ENCODE measurements around the gene LRMDA.

The LRMDA gene

DNA sequence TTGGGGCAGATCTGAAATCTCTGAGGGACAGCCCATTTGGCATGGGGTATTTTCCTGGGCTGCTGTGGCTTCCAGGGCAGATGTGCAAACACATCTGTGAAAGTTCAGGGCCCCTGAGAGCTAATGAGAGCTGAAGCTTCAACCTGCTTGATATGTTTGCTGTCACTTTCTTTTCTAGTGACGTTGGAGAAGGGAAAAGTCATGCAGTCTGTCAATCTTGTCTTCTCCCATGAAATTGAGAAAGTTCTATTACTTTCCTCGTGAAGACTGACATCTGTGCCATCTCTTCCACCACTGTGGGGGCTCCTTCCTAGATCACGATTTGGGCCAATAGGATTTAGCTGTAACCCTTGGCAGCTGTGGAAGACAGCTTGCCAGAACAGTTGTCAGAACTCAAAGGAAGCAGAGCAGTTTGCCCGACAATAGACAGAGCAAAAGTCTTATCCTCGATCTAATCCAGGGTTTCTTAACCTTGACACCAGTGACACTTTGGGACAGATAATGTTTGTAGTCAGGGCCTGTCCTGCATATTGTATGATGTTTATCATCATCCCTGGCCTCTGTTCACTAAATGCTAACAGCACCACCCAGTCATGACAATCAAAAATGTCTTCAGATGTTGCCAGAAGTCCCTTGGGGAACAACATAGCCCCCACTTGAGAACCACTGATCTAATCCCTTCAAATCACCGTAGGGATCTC, 586.5 kb downstream of the LRMDA start:
- no peak for DNase-seq

DNA sequence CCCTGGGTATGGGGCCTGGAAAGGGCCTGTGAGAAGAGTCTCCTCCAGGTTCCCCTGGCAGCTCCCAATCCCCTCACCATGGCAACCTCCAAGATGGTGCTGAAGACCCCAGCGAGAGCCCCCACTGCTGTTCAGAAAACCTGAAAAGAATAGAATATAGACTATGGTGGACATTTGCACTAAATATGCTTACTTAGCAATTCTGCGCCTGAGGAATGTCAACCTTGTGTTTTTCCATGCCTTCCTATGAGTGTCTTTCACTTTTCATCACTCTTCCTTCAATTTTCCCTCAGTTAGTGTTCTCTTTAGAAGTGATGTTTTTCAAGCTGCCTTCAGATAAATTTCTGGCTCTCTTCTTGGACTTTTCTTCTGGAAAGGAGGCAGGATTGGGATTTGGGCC, 589.2 kb downstream of the LRMDA start:
- DNase-seq: no peak

DNA sequence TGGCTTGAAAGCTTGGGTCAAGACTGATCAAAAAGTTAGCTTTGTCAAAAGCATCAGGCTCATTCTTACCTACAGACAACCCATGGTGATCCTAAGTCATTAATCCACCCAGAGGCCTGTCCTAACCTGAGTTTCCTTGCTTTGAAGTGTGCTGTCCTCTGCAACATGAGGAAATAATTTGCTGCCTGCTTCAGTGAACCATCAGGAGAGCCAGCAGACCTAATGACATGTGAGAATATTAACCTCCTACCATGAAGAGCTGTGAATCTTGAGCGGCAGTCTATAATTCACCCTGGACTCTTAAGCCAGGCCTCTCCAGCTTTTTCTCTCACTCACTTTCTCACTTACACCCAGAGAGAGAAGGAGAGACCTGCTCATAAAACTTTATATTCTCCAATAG, 590.0 kb downstream of the LRMDA start:
- DNase-seq: no peak

DNA sequence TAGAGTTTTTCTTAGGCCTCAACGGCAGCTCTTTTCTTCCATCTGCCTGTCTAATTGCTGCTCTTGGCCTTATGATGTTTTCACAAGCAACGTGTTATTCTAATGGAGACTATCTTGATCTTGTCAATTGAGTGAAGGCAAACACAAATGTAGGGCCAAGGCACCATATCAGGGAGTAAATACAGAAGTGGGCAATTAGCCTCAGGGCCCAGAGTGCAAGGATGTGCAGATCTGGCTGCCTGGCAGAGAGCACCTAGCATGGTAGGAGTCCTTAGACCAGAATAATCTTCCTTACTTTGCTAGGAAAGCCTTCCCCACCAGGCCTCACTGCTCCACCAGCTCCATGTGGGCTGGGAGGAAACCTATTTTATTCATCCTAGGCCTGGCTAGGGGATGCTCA, 590.9 kb downstream of the LRMDA start:
- no peak for DNase-seq

DNA sequence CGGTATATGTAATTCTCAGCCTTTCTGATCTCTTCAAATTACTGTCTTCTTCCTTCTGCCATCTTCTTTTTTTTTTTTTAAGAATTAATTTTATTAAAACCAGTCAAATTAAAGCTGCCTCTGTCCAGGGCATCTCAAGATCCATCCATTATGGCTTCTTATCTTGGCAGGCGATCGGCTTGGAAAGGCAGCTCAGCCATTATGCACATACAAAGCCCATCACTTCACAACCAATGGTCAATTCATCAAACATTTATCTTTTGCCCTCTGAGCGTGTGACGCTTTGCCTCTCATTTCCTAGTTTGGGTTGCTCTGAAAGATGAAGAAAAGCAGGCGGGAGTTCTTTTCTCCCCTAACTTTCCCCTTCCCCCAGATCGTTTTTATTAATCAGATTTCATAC, 591.6 kb downstream of the LRMDA start:
- no peak for DNase-seq

DNA sequence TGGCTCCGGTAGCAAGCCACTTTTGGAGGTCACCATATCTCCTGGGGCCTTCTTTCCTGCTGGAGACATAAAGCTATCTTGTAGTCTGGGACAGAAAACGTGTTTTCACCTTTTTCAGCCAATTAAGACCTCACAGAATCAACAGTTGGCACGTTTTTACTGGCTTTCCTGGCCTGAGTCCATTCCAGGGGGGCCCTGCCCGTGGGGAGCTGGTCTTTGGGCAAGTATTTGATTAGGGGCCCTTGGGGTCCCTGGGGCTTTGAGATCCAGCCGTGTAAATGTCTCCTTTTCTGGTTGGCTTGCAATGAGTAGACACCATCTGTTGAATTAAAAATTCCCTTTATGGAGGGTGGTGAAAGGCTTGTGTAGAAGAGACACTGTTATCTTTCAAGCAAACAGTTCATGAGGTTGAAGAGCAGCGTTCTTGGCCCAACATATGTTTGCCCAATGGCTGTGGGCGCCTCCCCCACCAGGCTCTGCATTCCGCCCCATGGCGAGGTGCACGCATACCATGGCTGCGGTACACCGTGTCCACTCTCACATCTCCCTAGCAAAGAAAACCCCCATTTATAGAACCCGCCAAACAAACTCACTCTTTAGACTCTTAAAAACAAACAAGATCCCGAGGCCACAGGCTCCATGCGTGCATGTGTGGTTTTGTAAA, 593.2 kb downstream of the LRMDA start:
- no peak for DNase-seq

DNA sequence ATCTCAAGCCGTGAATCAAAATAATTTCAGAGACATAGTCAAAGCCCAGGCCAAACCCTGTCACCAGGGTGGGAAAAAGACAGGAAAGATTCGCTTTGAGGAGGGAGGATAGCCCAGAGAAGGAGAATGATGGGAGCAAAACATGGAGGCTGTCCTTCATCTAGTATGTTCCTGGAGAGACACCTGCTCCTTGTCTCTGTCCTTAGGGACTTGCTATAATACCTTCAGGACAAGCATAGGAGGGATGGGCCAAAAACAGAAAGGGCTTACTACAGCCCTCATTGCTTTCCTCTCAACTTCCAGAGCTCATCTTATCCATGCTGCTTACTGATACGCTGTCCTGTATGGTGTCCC, 593.7 kb downstream of the LRMDA start:
- no peak for DNase-seq

DNA sequence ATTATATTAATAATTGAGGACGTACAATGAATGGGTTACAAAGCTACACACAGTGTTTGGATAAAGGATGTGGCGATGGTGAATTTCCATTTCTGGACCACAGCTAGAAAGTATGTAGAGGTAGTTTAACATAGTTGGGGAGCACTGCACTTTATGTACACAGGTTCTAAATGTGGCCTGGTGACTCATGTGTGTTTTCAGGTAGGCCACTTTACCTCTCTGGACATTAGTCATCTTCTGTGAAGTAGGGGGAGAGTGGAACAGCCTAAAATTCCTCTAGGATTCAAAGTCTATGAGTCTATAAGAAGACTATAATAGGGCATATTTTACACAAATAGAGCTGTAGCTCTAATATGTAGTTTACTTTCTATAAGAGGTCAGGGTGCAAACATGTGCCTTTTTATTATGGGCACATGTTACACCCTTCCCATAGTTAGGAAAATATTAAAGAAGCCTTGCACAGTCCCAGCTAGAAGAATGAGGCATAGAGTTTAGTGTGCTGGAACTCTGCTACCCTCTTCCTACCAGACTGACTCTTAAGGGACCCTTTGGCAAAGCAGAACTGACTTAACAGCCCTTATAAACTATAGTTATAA, 594.9 kb downstream of the LRMDA start:
- DNase-seq: no peak

DNA sequence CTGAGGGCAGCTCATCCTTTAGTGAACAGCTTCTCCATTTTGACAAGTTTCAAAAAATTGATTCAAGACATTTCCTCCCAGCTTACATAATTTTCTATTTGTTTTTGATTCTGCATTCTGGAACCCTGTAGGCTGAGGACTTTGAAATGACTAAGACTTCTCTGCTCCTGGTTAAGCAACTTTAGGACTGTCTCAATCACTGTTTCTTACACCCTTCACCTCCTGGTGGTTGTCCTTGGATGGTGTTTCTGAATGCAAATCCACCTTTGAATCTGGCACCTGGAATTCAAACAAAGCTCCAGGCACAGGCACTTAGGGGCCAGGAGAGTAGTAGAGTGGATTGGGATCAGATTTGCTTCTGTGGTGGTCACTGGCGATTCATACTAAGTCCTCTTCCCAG, 595.5 kb downstream of the LRMDA start:
- DNase-seq: no peak

DNA sequence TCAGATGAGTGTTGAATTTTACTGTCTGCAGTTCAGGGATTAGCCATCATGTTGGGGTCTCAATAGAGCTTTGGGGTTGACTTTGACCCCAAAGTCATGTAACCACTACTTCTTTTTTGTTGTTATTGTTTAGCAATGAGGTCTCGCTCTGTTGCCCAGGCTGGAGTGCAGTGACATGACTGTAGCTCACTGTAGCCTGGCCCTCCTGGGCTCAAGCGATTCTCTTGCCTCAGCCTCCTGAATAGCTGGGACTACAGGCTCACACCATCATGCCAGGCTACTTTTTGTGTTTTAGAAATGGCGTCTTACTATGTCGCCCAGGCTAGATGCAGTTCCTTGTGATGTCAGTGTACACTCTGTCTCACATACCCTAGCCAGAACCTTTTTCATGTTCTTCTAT, 598.4 kb downstream of the LRMDA start:
- no peak for DNase-seq

DNA sequence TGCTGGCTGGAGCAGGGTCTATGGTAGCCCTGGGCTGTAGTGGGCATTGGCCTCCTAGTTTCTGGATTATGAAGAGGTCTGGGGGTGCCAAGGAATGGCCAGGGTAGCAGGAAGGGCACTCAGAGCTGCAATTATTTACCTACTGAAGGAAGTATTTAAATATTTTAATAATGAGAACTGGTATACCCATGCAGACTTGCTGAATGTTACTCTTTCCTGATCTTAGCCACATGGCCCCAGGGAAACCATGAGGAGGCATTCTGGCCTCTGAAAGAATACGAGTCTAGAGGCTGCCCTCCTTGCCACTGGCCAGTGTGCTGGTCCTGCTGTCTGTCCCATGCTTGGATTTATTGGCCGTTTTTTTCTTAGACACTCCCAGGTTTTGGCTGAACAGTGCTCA, 599.7 kb downstream of the LRMDA start:
- no peak for DNase-seq

DNA sequence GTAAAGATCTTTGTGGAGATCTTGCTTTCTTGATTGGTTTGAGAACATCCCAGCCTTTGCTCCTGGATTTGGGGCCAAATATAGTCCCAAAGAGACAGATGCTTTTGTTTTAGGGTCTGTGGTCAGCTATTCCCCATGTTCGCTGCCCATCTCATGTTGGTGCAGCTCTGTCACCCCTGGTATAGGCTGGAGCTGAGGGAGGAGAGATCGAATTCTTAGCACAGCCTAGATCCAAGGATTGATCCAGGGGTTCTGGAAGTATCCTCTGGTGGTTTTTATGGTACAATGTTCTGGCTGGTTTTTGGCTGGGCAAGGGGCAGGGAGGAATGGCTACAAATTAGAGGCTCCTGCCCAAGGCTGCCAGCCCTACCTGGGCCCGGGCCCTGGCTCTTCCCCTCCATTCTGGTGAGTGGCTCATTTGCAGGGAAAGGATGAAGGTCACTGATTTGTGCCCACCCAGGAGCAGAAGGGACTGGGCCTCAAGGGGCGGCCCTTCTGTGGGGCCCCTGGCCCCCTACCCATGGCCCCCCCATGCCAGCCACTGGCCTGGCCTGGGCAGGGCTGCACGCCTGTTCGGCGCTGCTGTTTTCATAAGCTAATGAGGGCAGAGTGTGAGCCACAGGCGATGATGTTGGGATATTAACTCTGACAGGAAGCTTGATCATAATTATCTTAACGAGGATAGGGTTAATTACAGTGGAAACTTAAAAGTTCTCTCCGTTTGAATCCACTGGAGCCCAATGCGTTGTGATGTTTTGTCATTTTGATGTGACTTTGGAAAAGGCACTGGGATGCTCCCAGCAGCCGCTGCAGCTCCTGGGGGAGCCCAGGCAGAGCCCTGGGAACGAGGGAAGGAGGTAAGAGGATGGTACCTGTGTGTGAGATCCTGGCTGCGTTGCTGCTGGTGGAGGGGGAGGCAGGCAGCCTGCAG, 600.6 kb downstream of the LRMDA start:
- DNase-seq: no peak

DNA sequence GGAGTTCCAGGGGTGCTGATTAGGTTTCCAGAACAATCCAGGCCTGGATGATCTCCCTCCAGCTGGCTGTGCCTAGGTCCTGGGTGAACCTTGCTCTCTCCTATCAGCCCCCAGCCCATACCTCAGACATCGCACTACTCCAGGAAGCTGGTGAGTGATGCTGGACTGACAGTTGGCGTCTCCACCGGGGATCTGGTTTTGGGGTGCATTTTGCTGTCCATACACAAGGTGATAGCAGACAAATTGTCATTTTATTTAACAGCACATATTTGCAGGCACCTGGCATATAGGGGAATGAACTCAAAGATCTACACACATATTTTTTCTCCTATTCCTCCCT, 601.2 kb downstream of the LRMDA start:
- DNase-seq: no peak

DNA sequence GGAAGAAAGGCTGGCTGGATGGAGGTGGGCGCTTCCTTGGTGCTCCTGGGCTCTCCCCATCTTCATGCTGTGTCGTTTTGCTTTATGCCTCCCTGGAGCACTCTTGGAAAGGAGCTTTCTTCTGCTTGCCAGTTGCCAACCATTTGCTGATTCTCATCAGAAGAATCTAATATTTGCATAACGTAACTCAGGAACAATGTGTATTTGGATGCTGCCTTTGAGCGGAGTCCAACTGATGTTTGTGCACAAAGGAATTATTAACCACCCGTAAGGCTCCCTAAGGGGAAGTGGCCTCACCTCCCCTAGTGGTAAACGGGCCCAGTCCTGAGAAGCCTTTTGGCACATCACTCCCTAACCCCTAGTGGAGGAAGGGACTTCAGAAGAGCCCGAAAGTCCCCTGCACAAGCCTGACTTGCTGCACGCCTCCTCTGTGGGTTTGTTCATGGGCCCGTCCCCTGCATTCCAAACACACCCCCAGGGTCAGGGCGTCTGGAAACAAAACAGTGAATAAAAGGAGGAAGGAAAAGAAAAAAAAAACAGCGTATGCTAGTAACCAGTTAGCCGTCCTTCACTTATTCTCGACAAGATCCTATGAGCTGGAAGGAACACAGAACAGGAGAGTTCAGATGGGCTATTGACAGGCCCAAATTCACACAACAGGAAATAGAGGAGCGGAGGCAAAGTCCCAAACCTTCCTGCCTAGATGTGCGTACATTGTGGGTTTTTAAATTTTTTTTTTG, 602.2 kb downstream of the LRMDA start:
- no peak for DNase-seq

DNA sequence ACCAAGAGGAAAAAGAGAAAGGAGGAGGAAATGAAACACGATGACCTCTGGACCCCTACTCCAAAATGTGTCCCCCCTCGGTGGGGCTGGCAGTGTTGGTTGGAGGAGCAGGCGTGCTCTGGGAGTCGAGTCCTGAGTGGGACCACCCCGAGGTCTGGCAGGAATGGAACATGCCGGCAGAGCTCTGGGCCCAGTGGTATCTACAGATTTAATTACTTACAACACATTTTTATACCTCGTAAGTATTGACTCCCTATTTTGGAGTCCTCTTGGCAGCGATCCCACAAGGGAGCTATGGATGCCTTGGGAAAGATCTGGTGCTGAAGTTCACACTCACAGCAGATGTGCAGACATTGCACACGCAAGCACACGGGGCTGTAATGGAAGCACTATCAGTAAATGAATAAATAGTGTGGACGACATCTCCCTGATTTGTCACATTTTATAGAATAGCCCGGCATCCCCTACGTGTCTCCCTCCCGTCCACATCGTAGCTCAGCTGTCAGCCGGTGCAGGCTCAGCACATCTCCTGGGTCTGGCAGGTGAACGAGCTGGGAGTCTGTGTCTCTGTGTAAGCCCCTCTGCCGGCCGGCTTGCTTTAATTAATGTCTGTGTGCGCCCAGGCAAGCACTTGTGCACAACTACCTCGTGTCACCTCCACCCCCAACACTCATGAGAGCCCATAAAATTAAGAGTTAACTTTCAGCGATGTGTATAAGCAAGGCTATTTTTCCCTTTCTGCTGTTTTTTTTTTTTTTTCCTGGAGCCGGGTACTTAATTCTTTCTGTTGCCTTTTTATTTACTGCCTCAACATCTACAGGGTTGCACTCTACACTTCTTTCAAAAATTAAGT, 603.2 kb downstream of the LRMDA start:
- no peak for DNase-seq

DNA sequence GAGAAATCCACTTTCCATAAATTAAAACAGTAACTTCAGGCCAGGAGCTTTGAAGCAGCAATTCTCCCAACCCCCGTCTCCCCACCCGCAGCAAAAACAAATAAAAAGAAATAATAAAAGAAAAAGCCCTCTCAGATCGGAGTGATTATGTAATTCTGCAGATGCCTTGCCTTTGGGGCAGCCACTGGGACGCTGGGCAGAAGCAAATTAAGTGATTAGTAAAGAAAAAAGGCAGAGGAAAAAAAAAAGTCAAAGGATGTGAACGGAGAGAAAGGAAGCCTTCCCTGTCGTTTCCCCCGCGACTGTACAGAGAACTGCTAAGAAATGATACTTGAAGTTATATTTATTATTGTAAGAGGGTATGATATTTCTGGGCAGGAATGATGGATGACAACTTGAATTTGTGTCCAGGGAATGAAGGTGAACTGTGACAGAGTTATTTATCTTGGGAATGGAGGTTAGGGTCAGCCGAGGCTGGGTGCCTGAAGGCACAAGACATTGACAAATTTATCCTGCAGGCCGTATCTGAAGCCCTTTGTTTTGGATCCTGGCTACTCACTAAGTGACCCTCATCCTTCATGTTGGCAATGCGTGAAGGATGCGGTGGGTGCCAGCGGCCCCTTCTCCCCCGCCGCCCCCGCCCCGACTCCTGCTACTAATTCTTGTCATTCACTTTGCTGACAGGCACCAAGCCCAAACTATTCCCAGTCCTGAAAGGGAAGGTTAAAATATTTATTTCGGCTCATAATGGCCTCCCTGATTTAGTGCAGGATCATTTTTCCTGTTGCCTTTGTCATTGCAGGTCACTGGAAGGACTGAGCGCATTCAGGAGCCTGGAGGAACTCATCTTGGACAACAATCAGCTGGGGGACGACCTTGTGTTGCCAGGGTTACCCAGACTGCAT, 604.0 kb downstream of the LRMDA start:
- no peak for DNase-seq

DNA sequence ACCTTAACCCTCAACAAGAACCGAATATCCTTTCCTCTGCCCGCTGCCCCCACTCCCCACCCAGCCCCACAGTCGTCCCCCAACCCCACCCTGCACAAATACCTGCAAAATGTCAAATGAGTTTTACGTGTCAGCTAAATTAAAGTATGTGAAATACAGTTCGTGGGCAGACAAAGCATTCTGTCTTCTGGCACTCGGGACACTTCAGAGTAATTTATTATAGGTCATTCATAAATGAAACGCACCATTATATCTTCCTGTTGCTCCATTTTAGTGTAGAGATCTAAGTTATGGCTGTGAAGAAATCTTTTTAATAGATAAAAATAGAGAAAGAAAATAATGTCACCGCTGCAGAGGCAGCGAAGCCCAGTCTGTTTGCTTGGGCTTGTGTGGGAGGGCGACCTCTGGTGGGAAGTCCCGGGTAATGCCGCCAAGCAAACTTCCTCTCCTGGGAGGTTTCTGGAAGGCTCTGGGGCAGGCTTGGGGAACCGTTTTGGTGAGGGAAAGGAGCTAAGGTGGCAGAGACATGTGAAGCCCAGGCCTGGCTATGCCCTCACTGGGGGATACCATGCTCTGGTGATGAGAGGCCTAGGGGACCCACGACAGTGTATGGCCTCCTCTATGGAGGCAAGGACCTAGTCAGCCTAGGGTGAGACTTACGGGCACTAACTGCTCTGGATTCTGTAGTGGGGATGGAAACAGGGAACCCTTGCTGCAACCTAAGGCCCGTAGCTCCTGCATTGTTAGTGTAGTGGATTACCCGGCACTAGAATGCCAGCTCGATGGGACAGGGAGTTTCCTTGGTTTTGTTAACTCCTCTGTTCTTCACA, 604.9 kb downstream of the LRMDA start:
- DNase-seq: peak; percentile 41

DNA sequence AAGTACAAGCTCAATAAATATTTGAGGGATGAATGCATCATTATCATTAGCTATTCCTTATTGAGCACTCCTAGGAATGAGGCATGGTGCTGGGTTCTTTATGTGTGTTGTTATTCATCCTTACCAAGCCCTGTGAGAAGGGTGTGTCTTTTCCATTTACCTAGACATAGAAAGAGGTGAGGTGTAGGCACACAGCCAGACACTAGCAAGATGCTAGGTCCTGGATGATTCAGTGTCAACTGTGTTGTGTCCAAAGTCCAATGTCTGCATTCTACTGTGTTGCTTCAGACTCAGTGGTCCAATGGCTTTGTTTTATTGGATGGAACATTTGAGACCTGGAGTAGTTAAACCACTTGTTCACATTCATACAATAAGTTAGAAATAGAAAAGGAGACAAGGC, 605.5 kb downstream of the LRMDA start:
- no peak for DNase-seq

DNA sequence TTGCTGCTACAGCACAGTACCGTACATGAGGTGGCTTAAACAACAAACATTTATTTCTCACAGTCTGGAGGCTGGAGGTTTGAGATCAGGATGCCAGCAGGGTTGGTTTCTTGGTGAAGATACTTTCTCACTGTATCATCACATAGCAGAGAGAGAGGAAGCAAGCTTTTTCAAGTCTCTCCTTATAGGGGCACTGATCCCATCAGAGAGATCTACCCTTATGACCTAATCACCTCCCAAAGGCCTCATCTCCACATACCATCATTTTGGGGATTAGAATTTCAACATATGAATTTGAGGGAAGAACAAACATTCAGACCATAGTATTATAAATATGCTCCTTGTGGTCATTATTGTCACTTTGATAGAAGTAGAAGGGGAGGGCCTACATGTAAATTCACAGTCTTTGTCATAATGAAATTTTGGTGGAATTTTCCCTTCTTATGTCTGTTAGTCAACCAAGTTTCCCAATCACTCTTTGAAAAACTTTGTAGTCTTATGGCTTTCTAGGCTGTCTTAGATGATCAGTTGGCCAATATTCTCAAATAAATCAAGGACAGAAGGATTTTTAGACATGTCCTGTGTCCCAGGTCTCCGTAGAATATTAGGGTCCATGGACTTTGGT, 606.2 kb downstream of the LRMDA start:
- DNase-seq: no peak

Data from activated CD4-positive, alpha-beta T cell treated with anti-CD3 and anti-CD28 coated beads, Interleukin-10, Interleukin-2, amounts not matched to agents 100 ng/mL and 50 ng/mL, durations not matched to agents 16 hours and 8 hours (primary cell).